ENCODE measurements around the gene ATF7IP2. TPM values are rescaled to one million over a fixed set of nuclear protein-coding genes. Genes with fewer than 3 reads are reported as not detected.

ATF7IP2 gene
- total RNA-seq, 1 donor from 2014 or later, result 8.6 TPM

- Histone ChIP-seq H4K20me1 (ENCODE audit: insufficient read depth, low read length) (no peaks in the 10 kb centered on the region), H3K36me3 (ENCODE audit: insufficient read depth, low read length) (no peaks in the 10 kb centered on the region), H3K4me3 (ENCODE audit: insufficient read depth, low read depth, low read length) (no peak overlapping the region), H3K9me3 (ENCODE audit: insufficient read depth, low read depth, low read length) (no peaks in the 10 kb centered on the region), H3K4me2 (ENCODE audit: low read length) (no peak overlapping the region), H2AFZ (ENCODE audit: low read depth, low read length) (no peak overlapping the region), H3K79me2 (ENCODE audit: insufficient read depth, low read length) (no peaks in the 10 kb centered on the region), H3K9ac (ENCODE audit: low read length) (no peak overlapping the region), H3K27me3 (ENCODE audit: insufficient read depth, low read length) (no peaks in the 10 kb centered on the region), H3K4me1 (ENCODE audit: insufficient read depth, low read length) (no peaks in the 10 kb centered on the region), H3K27ac (ENCODE audit: low read depth, low read length) (no peak overlapping the region)
- no peak overlapping the region for H3K4me3 Mint-ChIP-seq (ENCODE audit: unreplicated experiment)
- TF ChIP-seq EZH2 (IDR thresholded peaks at IDR 0.05; ENCODE audit: insufficient read depth, low read length), result no peak
- TF ChIP-seq, protein P1, sequence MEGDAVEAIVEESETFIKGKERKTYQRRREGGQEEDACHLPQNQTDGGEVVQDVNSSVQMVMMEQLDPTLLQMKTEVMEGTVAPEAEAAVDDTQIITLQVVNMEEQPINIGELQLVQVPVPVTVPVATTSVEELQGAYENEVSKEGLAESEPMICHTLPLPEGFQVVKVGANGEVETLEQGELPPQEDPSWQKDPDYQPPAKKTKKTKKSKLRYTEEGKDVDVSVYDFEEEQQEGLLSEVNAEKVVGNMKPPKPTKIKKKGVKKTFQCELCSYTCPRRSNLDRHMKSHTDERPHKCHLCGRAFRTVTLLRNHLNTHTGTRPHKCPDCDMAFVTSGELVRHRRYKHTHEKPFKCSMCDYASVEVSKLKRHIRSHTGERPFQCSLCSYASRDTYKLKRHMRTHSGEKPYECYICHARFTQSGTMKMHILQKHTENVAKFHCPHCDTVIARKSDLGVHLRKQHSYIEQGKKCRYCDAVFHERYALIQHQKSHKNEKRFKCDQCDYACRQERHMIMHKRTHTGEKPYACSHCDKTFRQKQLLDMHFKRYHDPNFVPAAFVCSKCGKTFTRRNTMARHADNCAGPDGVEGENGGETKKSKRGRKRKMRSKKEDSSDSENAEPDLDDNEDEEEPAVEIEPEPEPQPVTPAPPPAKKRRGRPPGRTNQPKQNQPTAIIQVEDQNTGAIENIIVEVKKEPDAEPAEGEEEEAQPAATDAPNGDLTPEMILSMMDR (IDR thresholded peaks at IDR 0.05; ENCODE audit: insufficient read depth, low read depth, low read length), result peak; percentile 88
- peak; percentile 58 for DNase-seq (ENCODE audit: low read depth)
- peaks cover 2% of the 10 kb centered on the region for H3K9me3 Mint-ChIP-seq (ENCODE audit: unreplicated experiment)
- no peaks in the 10 kb centered on the region for H3K4me1 Mint-ChIP-seq (ENCODE audit: low read depth, unreplicated experiment)
- peak; percentile 84 for FAIRE-seq
- no peak overlapping the region for H3K27ac Mint-ChIP-seq (ENCODE audit: unreplicated experiment)
- peaks cover 12% of the 10 kb centered on the region for H3K27me3 Mint-ChIP-seq (ENCODE audit: low read depth, unreplicated experiment)
- H3K36me3 Mint-ChIP-seq (ENCODE audit: low read depth, unreplicated experiment), result no peaks in the 10 kb centered on the region
Observed at GRCh38 chr16:10509534-10510025, 123.7 kb downstream of the ATF7IP2 start.

GRCh38 chr16:10510279-10510678 lies 124.4 kb downstream of the ATF7IP2 start:
- no peak for TF ChIP-seq EZH2 (IDR thresholded peaks at IDR 0.05; ENCODE audit: insufficient read depth, low read length)
- TF ChIP-seq, protein P1 (IDR thresholded peaks at IDR 0.05; ENCODE audit: insufficient read depth, low read depth, low read length), result no peak
- Histone ChIP-seq H3K79me2 (ENCODE audit: insufficient read depth, low read length) (no peaks in the 10 kb centered on the region), H4K20me1 (ENCODE audit: insufficient read depth, low read length) (no peaks in the 10 kb centered on the region), H3K4me1 (ENCODE audit: insufficient read depth, low read length) (no peaks in the 10 kb centered on the region), H3K4me3 (ENCODE audit: insufficient read depth, low read depth, low read length) (no peak overlapping the region), H3K9ac (ENCODE audit: low read length) (no peak overlapping the region), H3K27ac (ENCODE audit: low read depth, low read length) (no peak overlapping the region), H3K9me3 (ENCODE audit: insufficient read depth, low read depth, low read length) (no peaks in the 10 kb centered on the region), H3K27me3 (ENCODE audit: insufficient read depth, low read length) (no peaks in the 10 kb centered on the region), H2AFZ (ENCODE audit: low read depth, low read length) (no peak overlapping the region), H3K4me2 (ENCODE audit: low read length) (no peak overlapping the region), H3K36me3 (ENCODE audit: insufficient read depth, low read length) (no peaks in the 10 kb centered on the region)
- DNase-seq (ENCODE audit: low read depth) (no peak), FAIRE-seq (no peak)
- H3K9me3 Mint-ChIP-seq (ENCODE audit: unreplicated experiment), result no peaks in the 10 kb centered on the region
- H3K27me3 Mint-ChIP-seq (ENCODE audit: low read depth, unreplicated experiment), result peaks cover 12% of the 10 kb centered on the region
- no peaks in the 10 kb centered on the region for H3K36me3 Mint-ChIP-seq (ENCODE audit: low read depth, unreplicated experiment)
- no peak overlapping the region for H3K27ac Mint-ChIP-seq (ENCODE audit: unreplicated experiment)
- no peaks in the 10 kb centered on the region for H3K4me1 Mint-ChIP-seq (ENCODE audit: low read depth, unreplicated experiment)
- no peak overlapping the region for H3K4me3 Mint-ChIP-seq (ENCODE audit: unreplicated experiment)

DNA sequence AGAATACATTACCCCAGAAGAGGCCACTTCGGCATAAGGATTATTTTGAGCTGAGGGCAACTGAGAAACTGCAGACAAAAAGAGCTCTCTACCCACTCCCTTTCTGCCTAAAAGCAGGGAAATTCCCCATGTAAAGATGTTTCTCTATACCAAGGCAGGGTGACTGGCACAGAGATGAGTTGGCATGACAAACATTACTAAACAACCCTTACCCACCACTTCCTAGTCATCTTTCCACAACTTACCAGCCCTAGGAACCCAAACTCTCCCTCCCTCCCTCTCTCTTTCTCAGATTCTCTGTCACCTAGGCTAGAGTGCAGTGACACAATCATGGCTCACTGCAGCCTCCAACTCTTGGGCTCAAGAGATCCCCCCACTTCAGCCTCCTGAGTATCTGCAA lies 126.0 kb downstream of the ATF7IP2 start:
- no peaks in the 10 kb centered on the region for H3K9me3 Mint-ChIP-seq (ENCODE audit: unreplicated experiment)
- H3K27me3 ChIP-seq (ENCODE audit: insufficient read depth, low read length), result no peaks in the 10 kb centered on the region
- peaks cover 12% of the 10 kb centered on the region for H3K27me3 Mint-ChIP-seq (ENCODE audit: low read depth, unreplicated experiment)
- H2AFZ ChIP-seq (ENCODE audit: low read depth, low read length), result no peak overlapping the region
- no peak overlapping the region for H3K27ac ChIP-seq (ENCODE audit: low read depth, low read length)
- H3K4me3 Mint-ChIP-seq (ENCODE audit: unreplicated experiment), result no peak overlapping the region
- H4K20me1 ChIP-seq (ENCODE audit: insufficient read depth, low read length), result no peaks in the 10 kb centered on the region
- H3K36me3 ChIP-seq (ENCODE audit: insufficient read depth, low read length), result no peaks in the 10 kb centered on the region
- no peaks in the 10 kb centered on the region for H3K36me3 Mint-ChIP-seq (ENCODE audit: low read depth, unreplicated experiment)
- no peaks in the 10 kb centered on the region for H3K4me1 ChIP-seq (ENCODE audit: insufficient read depth, low read length)
- H3K4me1 Mint-ChIP-seq (ENCODE audit: low read depth, unreplicated experiment), result no peaks in the 10 kb centered on the region
- no peak overlapping the region for H3K27ac Mint-ChIP-seq (ENCODE audit: unreplicated experiment)
- TF ChIP-seq, protein P1 (IDR thresholded peaks at IDR 0.05; ENCODE audit: insufficient read depth, low read depth, low read length), result no peak
- TF ChIP-seq EZH2 (IDR thresholded peaks at IDR 0.05; ENCODE audit: insufficient read depth, low read length), result no peak
- H3K9me3 ChIP-seq (ENCODE audit: insufficient read depth, low read depth, low read length), result no peaks in the 10 kb centered on the region
- H3K79me2 ChIP-seq (ENCODE audit: insufficient read depth, low read length), result no peaks in the 10 kb centered on the region
- no peak overlapping the region for H3K9ac ChIP-seq (ENCODE audit: low read length)
- H3K4me3 ChIP-seq (ENCODE audit: insufficient read depth, low read depth, low read length), result no peak overlapping the region
- H3K4me2 ChIP-seq (ENCODE audit: low read length), result no peak overlapping the region
- DNase-seq (ENCODE audit: low read depth) (no peak), FAIRE-seq (no peak)
